ENCODE measurements around the gene INTS12. TPM values are rescaled to one million over a fixed set of nuclear protein-coding genes. Genes with fewer than 3 reads are reported as not detected.

Gene INTS12
- total RNA-seq, 2 experiments from 2014 or later, result 21.6 to 24.1 TPM

DNA sequence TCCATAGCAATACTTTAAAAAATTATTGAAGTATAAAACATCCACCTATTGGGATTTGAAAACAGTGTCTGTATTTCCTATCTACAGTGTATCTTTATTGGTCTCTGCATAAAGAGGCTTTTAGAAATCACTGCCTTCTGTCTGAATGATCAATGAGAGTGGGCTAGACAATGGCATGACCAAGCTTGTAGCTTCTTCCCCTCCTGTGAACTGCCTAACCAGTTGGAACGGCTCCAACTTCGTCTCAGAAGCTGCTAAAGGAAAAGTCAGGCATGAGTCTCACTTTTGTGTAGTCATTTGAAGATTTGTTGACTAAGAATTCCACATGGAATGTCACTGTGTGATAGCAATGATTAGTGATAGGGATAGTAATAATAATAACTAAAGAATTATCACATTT lies 64.2 kb downstream of the INTS12 start:
- no peaks in the 10 kb centered on the region for H3K4me1 Mint-ChIP-seq (ENCODE audit: low read depth)
- H3K27me3 Mint-ChIP-seq, result peaks cover 18% of the 10 kb centered on the region
- TF ChIP-seq, protein P1, sequence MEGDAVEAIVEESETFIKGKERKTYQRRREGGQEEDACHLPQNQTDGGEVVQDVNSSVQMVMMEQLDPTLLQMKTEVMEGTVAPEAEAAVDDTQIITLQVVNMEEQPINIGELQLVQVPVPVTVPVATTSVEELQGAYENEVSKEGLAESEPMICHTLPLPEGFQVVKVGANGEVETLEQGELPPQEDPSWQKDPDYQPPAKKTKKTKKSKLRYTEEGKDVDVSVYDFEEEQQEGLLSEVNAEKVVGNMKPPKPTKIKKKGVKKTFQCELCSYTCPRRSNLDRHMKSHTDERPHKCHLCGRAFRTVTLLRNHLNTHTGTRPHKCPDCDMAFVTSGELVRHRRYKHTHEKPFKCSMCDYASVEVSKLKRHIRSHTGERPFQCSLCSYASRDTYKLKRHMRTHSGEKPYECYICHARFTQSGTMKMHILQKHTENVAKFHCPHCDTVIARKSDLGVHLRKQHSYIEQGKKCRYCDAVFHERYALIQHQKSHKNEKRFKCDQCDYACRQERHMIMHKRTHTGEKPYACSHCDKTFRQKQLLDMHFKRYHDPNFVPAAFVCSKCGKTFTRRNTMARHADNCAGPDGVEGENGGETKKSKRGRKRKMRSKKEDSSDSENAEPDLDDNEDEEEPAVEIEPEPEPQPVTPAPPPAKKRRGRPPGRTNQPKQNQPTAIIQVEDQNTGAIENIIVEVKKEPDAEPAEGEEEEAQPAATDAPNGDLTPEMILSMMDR (IDR thresholded peaks at IDR 0.05), result no peak
- intact Hi-C loops (cut with micrococcal nuclease), result no loop called here
- no peak overlapping the region for H3K27ac Mint-ChIP-seq
- H3K36me3 Mint-ChIP-seq (ENCODE audit: low read depth), result no peaks in the 10 kb centered on the region
- CTCF ChIA-PET, result no interaction called here
- no peaks in the 10 kb centered on the region for H3K9me3 Mint-ChIP-seq
- H3K4me3 Mint-ChIP-seq, result no peak overlapping the region
- ATAC-seq (no peak), DNase-seq (no peak)
- POLR2A ChIA-PET, result no interaction called here

DNA sequence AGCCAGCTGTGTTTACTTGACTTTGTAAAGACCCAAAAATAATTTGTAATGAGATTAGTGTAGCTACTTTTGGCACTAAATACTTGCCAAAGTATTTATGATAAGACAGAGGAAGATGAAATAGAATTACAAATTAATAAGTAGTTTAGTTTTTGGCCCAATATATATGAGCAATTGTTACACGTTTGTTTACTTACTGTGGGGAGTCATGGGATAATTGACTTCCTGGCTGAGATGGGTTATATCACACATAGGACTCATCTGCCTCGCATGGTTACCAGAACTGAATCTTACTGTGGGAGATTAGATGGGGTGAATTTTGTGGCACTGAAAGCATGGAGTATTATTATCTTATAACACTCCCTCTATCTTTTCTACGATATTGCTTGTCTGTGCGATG lies 66.6 kb downstream of the INTS12 start:
- no peak overlapping the region for H3K4me3 Mint-ChIP-seq
- no peaks in the 10 kb centered on the region for H3K4me1 Mint-ChIP-seq (ENCODE audit: low read depth)
- H3K9me3 Mint-ChIP-seq, result no peaks in the 10 kb centered on the region
- peaks cover 17% of the 10 kb centered on the region for H3K27me3 Mint-ChIP-seq
- intact Hi-C loops (cut with micrococcal nuclease), result no loop called here
- H3K27ac Mint-ChIP-seq, result no peak overlapping the region
- DNase-seq (no peak), ATAC-seq (no peak)
- TF ChIP-seq, protein P1 (IDR thresholded peaks at IDR 0.05), result no peak
- CTCF ChIA-PET, result no interaction called here
- H3K36me3 Mint-ChIP-seq (ENCODE audit: low read depth), result no peaks in the 10 kb centered on the region
- POLR2A ChIA-PET, result no interaction called here

DNA sequence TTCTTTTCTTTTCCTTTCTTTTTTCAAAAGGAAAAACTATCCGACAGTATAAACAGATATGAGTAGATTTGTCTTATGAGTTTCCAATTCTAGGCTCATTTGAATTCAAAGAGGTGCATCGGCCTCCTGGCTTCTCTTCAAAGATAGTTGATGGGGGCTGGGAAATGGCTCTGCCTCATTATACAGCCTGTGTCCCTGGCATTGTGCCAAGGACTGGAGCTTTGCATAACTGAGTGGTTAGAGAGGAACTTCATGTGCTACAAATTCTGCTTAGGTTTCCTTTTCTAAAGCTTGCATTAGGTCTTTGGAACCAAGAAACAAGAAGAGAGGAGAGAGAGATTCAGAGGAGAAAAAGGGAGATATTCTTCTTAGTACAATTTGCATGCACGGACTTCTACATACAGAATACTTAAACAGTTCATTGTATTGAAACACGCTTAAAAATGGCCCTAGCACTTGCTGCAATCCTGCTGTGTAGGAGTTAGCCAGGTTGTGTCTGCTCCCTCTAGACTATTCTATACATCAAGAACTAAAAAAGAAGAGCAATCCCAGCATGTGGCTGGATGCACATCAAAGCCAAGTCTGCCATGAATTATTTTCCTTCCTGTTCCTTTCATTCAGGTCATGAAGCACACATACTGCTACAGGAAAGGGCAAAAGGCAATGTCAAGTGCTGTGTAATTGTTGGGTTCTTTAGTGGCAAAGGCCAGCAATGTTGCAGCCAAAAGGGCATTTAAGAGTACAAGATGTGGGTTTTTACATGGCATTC lies 70.9 kb downstream of the INTS12 start:
- TF ChIP-seq, protein P1 (IDR thresholded peaks at IDR 0.05), result no peak
- POLR2A ChIA-PET, result no interaction called here

DNA sequence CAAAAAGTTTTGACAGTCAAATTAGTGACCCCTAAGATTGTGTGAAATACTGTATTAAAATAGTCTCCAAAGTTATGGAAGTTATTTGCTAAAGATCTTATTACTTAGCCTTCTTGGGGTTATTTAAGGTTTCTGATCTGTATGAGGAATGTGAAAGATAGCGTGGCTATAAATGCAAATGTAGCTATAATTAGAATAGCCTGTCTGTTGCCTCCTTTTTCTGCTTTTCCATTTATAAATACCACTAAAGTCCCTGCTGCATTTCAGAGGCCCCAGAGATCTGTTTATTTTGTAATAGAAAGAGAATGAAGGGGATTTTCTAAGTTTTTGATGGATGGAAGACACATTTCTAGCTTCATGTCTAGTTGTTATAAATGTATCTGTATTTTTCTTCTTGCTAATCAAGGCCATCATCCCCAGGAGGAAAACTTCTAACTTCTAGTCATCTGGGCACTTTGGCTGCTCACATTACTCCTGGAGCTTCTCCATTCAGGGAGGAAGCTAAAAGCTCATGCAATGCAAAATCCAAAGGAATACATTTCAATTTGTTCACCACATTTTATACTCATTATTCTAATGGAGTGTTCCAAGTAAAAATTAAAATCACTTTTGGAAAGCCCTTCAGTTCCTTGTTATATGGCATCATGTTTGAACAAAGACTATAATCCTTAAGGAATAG lies 73.9 kb downstream of the INTS12 start:
- POLR2A ChIA-PET, result no interaction called here
- H3K4me1 Mint-ChIP-seq (ENCODE audit: low read depth), result no peaks in the 10 kb centered on the region
- ATAC-seq (no peak), DNase-seq (no peak)
- TF ChIP-seq, protein P1 (IDR thresholded peaks at IDR 0.05), result no peak
- no peaks in the 10 kb centered on the region for H3K9me3 Mint-ChIP-seq
- H3K36me3 Mint-ChIP-seq (ENCODE audit: low read depth), result no peaks in the 10 kb centered on the region
- CTCF ChIA-PET, result no interaction called here
- H3K27me3 Mint-ChIP-seq, result peaks cover 1% of the 10 kb centered on the region
- no peak overlapping the region for H3K27ac Mint-ChIP-seq
- no peak overlapping the region for H3K4me3 Mint-ChIP-seq
- intact Hi-C loops (cut with micrococcal nuclease), result no loop called here

More for the DNA sequence above, 70.9 kb downstream of the INTS12 start:
- Mint-ChIP-seq H3K4me1 (ENCODE audit: low read depth) (no peaks in the 10 kb centered on the region), H3K27ac (no peak overlapping the region), H3K9me3 (no peaks in the 10 kb centered on the region), H3K36me3 (ENCODE audit: low read depth) (no peaks in the 10 kb centered on the region), H3K4me3 (no peak overlapping the region), H3K27me3 (peaks cover 8% of the 10 kb centered on the region)
- intact Hi-C loops (cut with micrococcal nuclease), result no loop called here
- DNase-seq (peak; percentile 5), ATAC-seq (no peak)
- CTCF ChIA-PET, result no interaction called here

DNA sequence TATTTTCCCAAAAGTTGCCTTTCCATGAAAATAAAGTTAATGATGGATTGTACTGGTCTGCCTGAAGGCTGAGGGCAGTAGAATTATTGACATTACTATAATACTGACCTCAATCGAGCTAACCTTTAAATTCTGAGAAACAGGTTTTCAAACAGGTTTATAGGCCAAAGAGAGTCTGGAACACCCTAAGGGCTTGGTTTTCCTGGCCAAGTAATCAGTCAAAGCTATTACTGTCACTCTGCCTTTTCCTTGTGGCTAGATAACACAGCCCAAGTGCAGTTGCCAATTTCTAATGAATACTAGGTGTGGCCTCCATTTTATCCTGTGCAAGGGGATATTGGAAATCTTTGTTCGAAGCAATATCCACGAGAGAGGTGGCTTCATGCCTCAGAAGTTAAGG lies 75.2 kb downstream of the INTS12 start:
- Mint-ChIP-seq H3K4me3 (no peak overlapping the region), H3K9me3 (no peaks in the 10 kb centered on the region), H3K27ac (no peak overlapping the region), H3K4me1 (ENCODE audit: low read depth) (no peaks in the 10 kb centered on the region), H3K36me3 (ENCODE audit: low read depth) (no peaks in the 10 kb centered on the region), H3K27me3 (peaks cover 6% of the 10 kb centered on the region)
- no peak for ATAC-seq
- no peak for DNase-seq
- intact Hi-C loops (cut with micrococcal nuclease), result no loop called here
- TF ChIP-seq, protein P1 (IDR thresholded peaks at IDR 0.05), result no peak
- ChIA-PET CTCF (no interaction called here), POLR2A (no interaction called here)

Data from activated CD8-positive, alpha-beta T cell treated with anti-CD3 and anti-CD28 coated beads for 36 hours (primary cell).